Body of pancreas (tissue), 4 donors: ENCODE measurements around the gene LAMA2.

Source experiments
- CTCF ChIP-seq, 7 experiments: fragments of 450-650 bp in 4 of 7; fragments of 200-600 bp in 3 of 7; sonication (generic) in 3 of 7; IDR thresholded peaks; one replicate each; pipeline ENCODE4 v1.5.1; 2016 to 2019; ENCODE audit warnings: antibody characterized with exemption in 7 of 7
- POLR2A ChIP-seq, 3 donors: fragments of 450-650 bp; IDR thresholded peaks; one replicate each; pipeline ENCODE4 v1.6.1; 2016; ENCODE audit warnings: antibody characterized with exemption in 3 of 3, mild to moderate bottlenecking in 2 of 3

GRCh38 chr6:129009851-129010250 lies 126.9 kb downstream of the LAMA2 start:
- TF ChIP-seq CTCF (IDR thresholded peaks at IDR 0.05) (no peak), POLR2A (IDR thresholded peaks at IDR 0.05) (no peak)
